ENCODE data around the gene COBL. TPM values are rescaled to one million over a fixed set of nuclear protein-coding genes. Genes with fewer than 3 reads are reported as not detected.

The COBL gene
- total RNA-seq, 1 experiment from 2014 or later = 63.6 TPM

DNA sequence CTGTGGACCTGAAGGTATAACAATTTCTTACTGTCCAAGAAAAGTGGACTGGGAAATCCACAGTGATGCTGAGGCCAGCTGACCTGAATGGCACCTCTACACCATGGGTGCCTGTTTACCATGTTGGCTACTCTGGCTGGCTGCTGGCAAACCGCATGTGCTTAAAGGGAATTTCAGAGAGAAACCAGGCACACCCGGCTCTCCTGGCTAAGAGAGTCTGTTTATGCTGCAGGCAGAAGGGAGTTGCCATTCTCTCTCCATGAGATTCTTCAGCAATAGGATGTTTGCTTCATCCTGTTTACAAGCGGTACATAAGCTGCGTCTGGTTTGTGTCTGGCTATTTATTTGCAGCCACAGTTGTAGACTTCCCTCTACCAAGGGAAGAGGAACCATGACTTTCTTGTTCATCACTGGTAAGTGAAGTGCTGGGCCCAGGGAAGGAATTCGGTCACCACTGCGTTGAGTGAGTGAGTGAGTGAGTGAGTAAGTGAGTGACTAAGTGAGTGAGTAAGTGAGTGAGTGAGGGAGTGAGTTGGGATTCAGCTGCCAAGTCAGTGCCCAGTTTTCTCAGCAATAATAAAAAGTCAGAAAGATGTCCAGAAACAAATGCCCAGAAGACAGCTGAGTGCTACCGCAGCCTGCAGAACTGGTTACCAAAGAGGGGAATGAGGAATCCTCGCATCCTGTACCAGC lies 90.4 kb downstream of the COBL start:
- intact Hi-C loops (cut with micrococcal nuclease; ENCODE audit: unreplicated experiment) = no loop called here
- peaks cover 23% of the 10 kb centered on the region for H3K36me3 Mint-ChIP-seq (ENCODE audit: insufficient read depth, unreplicated experiment)

DNA sequence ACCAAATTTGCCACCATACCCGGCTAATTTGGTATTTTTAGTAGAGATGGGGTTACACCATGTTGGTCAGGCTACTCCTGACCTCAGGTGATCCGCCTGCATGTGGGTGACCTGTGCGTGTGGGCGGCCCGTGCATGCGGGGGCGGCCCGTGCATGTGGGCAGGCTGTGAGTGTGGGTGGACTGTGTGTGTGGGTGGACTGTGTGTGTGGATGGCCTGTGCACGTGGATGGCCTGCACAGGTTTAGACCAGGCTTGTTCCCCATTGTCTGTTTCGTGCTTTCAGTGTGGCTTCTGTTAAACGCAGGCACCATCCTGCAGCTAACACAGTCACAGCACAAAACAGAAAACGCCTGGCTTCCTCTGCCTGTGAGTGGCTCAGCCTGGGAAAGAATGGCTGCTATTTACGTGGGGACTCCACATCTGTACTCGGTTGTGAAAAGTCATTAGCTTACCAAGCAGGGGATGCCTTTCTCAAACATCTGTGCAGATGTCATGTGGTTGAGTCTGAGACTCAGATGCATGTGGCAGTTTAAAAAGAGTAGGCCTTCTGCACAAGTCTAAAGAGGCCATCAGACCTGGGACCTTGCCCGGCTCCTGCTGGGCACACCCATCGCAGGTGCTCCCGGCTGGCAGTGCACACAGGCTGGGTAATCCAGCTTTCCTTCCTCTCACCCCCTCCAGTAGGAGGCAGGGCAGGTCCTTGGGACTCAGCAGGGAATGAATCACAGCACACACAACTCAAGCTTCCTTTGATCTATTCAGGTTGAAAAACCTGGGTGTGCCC lies 91.6 kb downstream of the COBL start:
- peaks cover 28% of the 10 kb centered on the region for H3K36me3 Mint-ChIP-seq (ENCODE audit: insufficient read depth, unreplicated experiment)
- H3K27ac Mint-ChIP-seq (ENCODE audit: unreplicated experiment) = no peak overlapping the region
- Histone ChIP-seq H3K27me3 (replicated peaks; ENCODE audit: control insufficient read depth, insufficient read depth, low read length) (no peaks in the 10 kb centered on the region), H3K9me3 (no peaks in the 10 kb centered on the region), H3K36me3 (ENCODE audit: control insufficient read depth, insufficient read depth, low read length) (no peaks in the 10 kb centered on the region; the same call in none of the 2 replicates), H3K4me3 (ENCODE audit: low read depth, low read length) (no peak overlapping the region), H3K4me1 (peaks cover 16% of the 10 kb centered on the region)
- TF ChIP-seq, protein P1, sequence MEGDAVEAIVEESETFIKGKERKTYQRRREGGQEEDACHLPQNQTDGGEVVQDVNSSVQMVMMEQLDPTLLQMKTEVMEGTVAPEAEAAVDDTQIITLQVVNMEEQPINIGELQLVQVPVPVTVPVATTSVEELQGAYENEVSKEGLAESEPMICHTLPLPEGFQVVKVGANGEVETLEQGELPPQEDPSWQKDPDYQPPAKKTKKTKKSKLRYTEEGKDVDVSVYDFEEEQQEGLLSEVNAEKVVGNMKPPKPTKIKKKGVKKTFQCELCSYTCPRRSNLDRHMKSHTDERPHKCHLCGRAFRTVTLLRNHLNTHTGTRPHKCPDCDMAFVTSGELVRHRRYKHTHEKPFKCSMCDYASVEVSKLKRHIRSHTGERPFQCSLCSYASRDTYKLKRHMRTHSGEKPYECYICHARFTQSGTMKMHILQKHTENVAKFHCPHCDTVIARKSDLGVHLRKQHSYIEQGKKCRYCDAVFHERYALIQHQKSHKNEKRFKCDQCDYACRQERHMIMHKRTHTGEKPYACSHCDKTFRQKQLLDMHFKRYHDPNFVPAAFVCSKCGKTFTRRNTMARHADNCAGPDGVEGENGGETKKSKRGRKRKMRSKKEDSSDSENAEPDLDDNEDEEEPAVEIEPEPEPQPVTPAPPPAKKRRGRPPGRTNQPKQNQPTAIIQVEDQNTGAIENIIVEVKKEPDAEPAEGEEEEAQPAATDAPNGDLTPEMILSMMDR (IDR thresholded peaks at IDR 0.05; ENCODE audit: insufficient read depth in 1 of 2, low read depth in 1 of 2, low read length in 1 of 2, severe bottlenecking in 1 of 2, unreplicated experiment in 1 of 2) = peak in 1 of 2 experiments; percentile 63
- intact Hi-C loops (cut with micrococcal nuclease; ENCODE audit: unreplicated experiment) = loop anchor here (1.0 kb wide), 2 partner anchors 17 to 142 kb away; no protein-coding TSS in a partner anchor
- H3K4me1 Mint-ChIP-seq (ENCODE audit: low read depth, unreplicated experiment) = peaks cover 23% of the 10 kb centered on the region
- CTCF ChIA-PET = interaction anchor here (0.6 to 2.0 kb wide), 17 partner anchors 15 to 203 kb away, joined by 3 to 37 read pairs (median 4); no protein-coding TSS in a partner anchor
- no peaks in the 10 kb centered on the region for H3K27me3 Mint-ChIP-seq (ENCODE audit: insufficient read depth, unreplicated experiment)
- no peak overlapping the region for H3K4me3 Mint-ChIP-seq (ENCODE audit: unreplicated experiment)
- DNase-seq = peak in 1 of 2 experiments; percentile 60
- POLR2A ChIA-PET = no interaction called here
- H3K9me3 Mint-ChIP-seq (ENCODE audit: unreplicated experiment) = no peaks in the 10 kb centered on the region
- no TSS peak for BruUV-seq (replicated peaks)

More for the DNA sequence above, 90.4 kb downstream of the COBL start:
- Mint-ChIP-seq H3K4me1 (ENCODE audit: low read depth, unreplicated experiment) (peaks cover 34% of the 10 kb centered on the region), H3K9me3 (ENCODE audit: unreplicated experiment) (no peaks in the 10 kb centered on the region), H3K4me3 (ENCODE audit: unreplicated experiment) (no peak overlapping the region), H3K27ac (ENCODE audit: unreplicated experiment) (no peak overlapping the region), H3K27me3 (ENCODE audit: insufficient read depth, unreplicated experiment) (no peaks in the 10 kb centered on the region)
- Histone ChIP-seq H3K4me3 (ENCODE audit: low read depth, low read length) (no peak overlapping the region), H3K4me1 (peaks cover 16% of the 10 kb centered on the region), H3K27me3 (replicated peaks; ENCODE audit: control insufficient read depth, insufficient read depth, low read length) (no peaks in the 10 kb centered on the region), H3K36me3 (ENCODE audit: control insufficient read depth, insufficient read depth, low read length) (no peaks in the 10 kb centered on the region; the same call in none of the 2 replicates), H3K9me3 (no peaks in the 10 kb centered on the region)
- BruUV-seq (replicated peaks) = no TSS peak
- CTCF ChIA-PET = interaction anchor here (1.2 to 2.0 kb wide), 7 partner anchors 25 to 202 kb away, joined by 3 to 37 read pairs (median 9); no protein-coding TSS in a partner anchor
- POLR2A ChIA-PET = no interaction called here
- TF ChIP-seq, protein P1 (IDR thresholded peaks at IDR 0.05; ENCODE audit: insufficient read depth in 1 of 2, low read depth in 1 of 2, low read length in 1 of 2, severe bottlenecking in 1 of 2, unreplicated experiment in 1 of 2) = no peak
- DNase-seq = no peak

DNA sequence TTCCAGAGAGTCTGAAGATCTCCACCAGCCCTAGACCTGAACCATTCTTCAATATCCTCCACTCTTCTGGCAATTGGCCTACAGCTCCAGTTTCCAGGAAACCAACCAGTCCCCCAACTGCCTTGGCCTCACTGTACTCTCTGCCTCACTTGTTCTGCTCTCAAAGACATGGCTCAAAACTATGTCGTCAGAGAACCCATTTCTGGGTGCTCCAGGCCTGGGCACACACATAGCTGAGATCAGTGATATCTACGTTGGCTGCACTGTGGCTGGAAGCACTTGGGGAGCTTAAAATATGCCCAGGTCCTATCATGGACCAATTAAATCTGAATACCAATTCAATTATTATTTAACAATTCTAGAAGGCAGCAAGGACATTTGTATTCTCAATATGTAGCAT lies 93.1 kb downstream of the COBL start:
- CTCF ChIA-PET = no interaction called here

More for the DNA sequence above, 93.1 kb downstream of the COBL start:
- no peaks in the 10 kb centered on the region for H3K27me3 ChIP-seq (replicated peaks; ENCODE audit: control insufficient read depth, insufficient read depth, low read length)
- TF ChIP-seq, protein P1 (IDR thresholded peaks at IDR 0.05; ENCODE audit: insufficient read depth in 1 of 2, low read depth in 1 of 2, low read length in 1 of 2, severe bottlenecking in 1 of 2, unreplicated experiment in 1 of 2) = no peak
- H3K36me3 ChIP-seq (ENCODE audit: control insufficient read depth, insufficient read depth, low read length) = peaks cover 1% of the 10 kb centered on the region
- DNase-seq = no peak
- Mint-ChIP-seq H3K27me3 (ENCODE audit: insufficient read depth, unreplicated experiment) (no peaks in the 10 kb centered on the region), H3K4me1 (ENCODE audit: low read depth, unreplicated experiment) (peaks cover 21% of the 10 kb centered on the region), H3K9me3 (ENCODE audit: unreplicated experiment) (no peaks in the 10 kb centered on the region), H3K4me3 (ENCODE audit: unreplicated experiment) (no peak overlapping the region), H3K36me3 (ENCODE audit: insufficient read depth, unreplicated experiment) (peaks cover 42% of the 10 kb centered on the region), H3K27ac (ENCODE audit: unreplicated experiment) (no peak overlapping the region)
- POLR2A ChIA-PET = no interaction called here
- no peak overlapping the region for H3K4me3 ChIP-seq (ENCODE audit: low read depth, low read length)
- H3K4me1 ChIP-seq = peaks cover 7% of the 10 kb centered on the region; the same call in 1 of the 2 replicates
- H3K9me3 ChIP-seq = no peaks in the 10 kb centered on the region
- no TSS peak for BruUV-seq (replicated peaks)
- intact Hi-C loops (cut with micrococcal nuclease; ENCODE audit: unreplicated experiment) = no loop called here

Measured in Caco-2 (cell line).